ENCODE data around the gene FOXI2.

The FOXI2 gene

GRCh38 chr10:127740596-127740995 is 3.6 kb downstream of the FOXI2 start:
- no peak for DNase-seq (ENCODE audit: low read depth in 1 of 2, low spot score in 1 of 2)

- no peak for DNase-seq (ENCODE audit: low read depth in 1 of 2, low spot score in 1 of 2)
Observed at GRCh38 chr10:127743205-127743604, 6.2 kb downstream of the FOXI2 start.

- DNase-seq (ENCODE audit: low read depth in 1 of 2, low spot score in 1 of 2) = no peak
Observed at GRCh38 chr10:127744956-127745355, 8.0 kb downstream of the FOXI2 start.

- DNase-seq (ENCODE audit: low read depth in 1 of 2, low spot score in 1 of 2) = no peak
Observed at GRCh38 chr10:127745861-127746260, 8.9 kb downstream of the FOXI2 start.

GRCh38 chr10:127755753-127756152 is 18.8 kb downstream of the FOXI2 start:
- no peak for DNase-seq (ENCODE audit: low read depth in 1 of 2, low spot score in 1 of 2)

GRCh38 chr10:127756264-127756663 is 19.3 kb downstream of the FOXI2 start:
- DNase-seq (ENCODE audit: low read depth in 1 of 2, low spot score in 1 of 2) = no peak

GRCh38 chr10:127757033-127757432 is 20.0 kb downstream of the FOXI2 start:
- no peak for DNase-seq (ENCODE audit: low read depth in 1 of 2, low spot score in 1 of 2)

GRCh38 chr10:127759276-127759675 is 22.3 kb downstream of the FOXI2 start:
- no peak for DNase-seq (ENCODE audit: low read depth in 1 of 2, low spot score in 1 of 2)

- DNase-seq (ENCODE audit: low read depth in 1 of 2, low spot score in 1 of 2) = no peak
Observed at GRCh38 chr10:127762925-127763324, 25.9 kb downstream of the FOXI2 start.

GRCh38 chr10:127774766-127775559 is 38.0 kb downstream of the FOXI2 start:
- DNase-seq (ENCODE audit: low read depth in 1 of 2, low spot score in 1 of 2) = no peak

- no peak for DNase-seq (ENCODE audit: low read depth in 1 of 2, low spot score in 1 of 2)
Observed at GRCh38 chr10:127776816-127777215, 39.8 kb downstream of the FOXI2 start.

- no peak for DNase-seq (ENCODE audit: low read depth in 1 of 2, low spot score in 1 of 2)
Observed at GRCh38 chr10:127781412-127781811, 44.4 kb downstream of the FOXI2 start.

- no peak for DNase-seq (ENCODE audit: low read depth in 1 of 2, low spot score in 1 of 2)
Observed at GRCh38 chr10:127787873-127788272, 50.9 kb downstream of the FOXI2 start.

- DNase-seq (ENCODE audit: low read depth in 1 of 2, low spot score in 1 of 2) = no peak
Observed at GRCh38 chr10:127790066-127790624, 53.2 kb downstream of the FOXI2 start.

Data from activated T-helper 1 cell treated with anti-CD3 and anti-CD28 coated beads, Interleukin-2, amount 50 U/mL, for 16 hours (primary cell).